HG03442 (cell line): ENCODE results near the gene MACROH2A1.

Experiments
- ATAC-seq: cut with Tn5 transposase; IDR thresholded peaks from one replicate; pipeline ENCODE4 v1.9.1; 2021; ENCODE audit warnings: mild to moderate bottlenecking, moderate library complexity; ENCODE audit not compliant: unreplicated experiment

MACROH2A1 gene

GRCh38 chr5:135320718-135321484 is 78.1 kb downstream of the MACROH2A1 start:
- ATAC-seq: no peak

GRCh38 chr5:135319928-135320606 is 79.0 kb downstream of the MACROH2A1 start:
- no peak for ATAC-seq

- no peak for ATAC-seq
These were observed 79.6 kb downstream of the MACROH2A1 start for GRCh38 chr5:135319458-135319857.

GRCh38 chr5:135318924-135319323 is 80.1 kb downstream of the MACROH2A1 start:
- no peak for ATAC-seq

GRCh38 chr5:135318037-135318436 is 81.0 kb downstream of the MACROH2A1 start:
- no peak for ATAC-seq

- no peak for ATAC-seq
These were observed 81.7 kb downstream of the MACROH2A1 start for GRCh38 chr5:135317286-135317685.

- ATAC-seq: no peak
These were observed 83.6 kb downstream of the MACROH2A1 start for GRCh38 chr5:135315386-135315785.

GRCh38 chr5:135313946-135314345 is 85.1 kb downstream of the MACROH2A1 start:
- ATAC-seq: no peak

GRCh38 chr5:135313405-135313804 is 85.6 kb downstream of the MACROH2A1 start:
- ATAC-seq: no peak

- ATAC-seq: no peak
These were observed 86.6 kb downstream of the MACROH2A1 start for GRCh38 chr5:135312255-135312935.

GRCh38 chr5:135310328-135310989 is 88.6 kb downstream of the MACROH2A1 start:
- ATAC-seq: no peak

GRCh38 chr5:135309391-135310327 is 89.4 kb downstream of the MACROH2A1 start:
- ATAC-seq: no peak

GRCh38 chr5:135308752-135309151 is 90.3 kb downstream of the MACROH2A1 start:
- no peak for ATAC-seq

GRCh38 chr5:135308245-135308644 is 90.8 kb downstream of the MACROH2A1 start:
- no peak for ATAC-seq

- ATAC-seq: no peak
These were observed 91.7 kb downstream of the MACROH2A1 start for GRCh38 chr5:135307143-135307903.

- ATAC-seq: no peak
These were observed 92.5 kb downstream of the MACROH2A1 start for GRCh38 chr5:135306557-135306956.

GRCh38 chr5:135304352-135305221 is 94.4 kb downstream of the MACROH2A1 start:
- no peak for ATAC-seq

GRCh38 chr5:135303582-135304173 is 95.4 kb downstream of the MACROH2A1 start:
- no peak for ATAC-seq
